GM10266 (cell line): Measurements from ENCODE around the gene LIPA.
"Not testable (repeated sequence)": the region's sequence is repeated elsewhere in the genome, so short reads cannot be mapped to it uniquely, and the experiment has no call there.

Experiments
- DNase-seq: peaks from one replicate; pipeline ENCODE4 v3.0.0; 2012; ENCODE audit errors: extremely low spot score
- TF ChIP-seq, protein P1 (sequence below): IDR thresholded peaks from 2 replicates; pipeline ENCODE4 v1.5.1; 2012; ENCODE audit warnings: mild to moderate bottlenecking, low read depth; ENCODE audit not compliant: control insufficient read depth, insufficient read depth; ENCODE audit errors: missing control alignments

LIPA gene

DNA sequence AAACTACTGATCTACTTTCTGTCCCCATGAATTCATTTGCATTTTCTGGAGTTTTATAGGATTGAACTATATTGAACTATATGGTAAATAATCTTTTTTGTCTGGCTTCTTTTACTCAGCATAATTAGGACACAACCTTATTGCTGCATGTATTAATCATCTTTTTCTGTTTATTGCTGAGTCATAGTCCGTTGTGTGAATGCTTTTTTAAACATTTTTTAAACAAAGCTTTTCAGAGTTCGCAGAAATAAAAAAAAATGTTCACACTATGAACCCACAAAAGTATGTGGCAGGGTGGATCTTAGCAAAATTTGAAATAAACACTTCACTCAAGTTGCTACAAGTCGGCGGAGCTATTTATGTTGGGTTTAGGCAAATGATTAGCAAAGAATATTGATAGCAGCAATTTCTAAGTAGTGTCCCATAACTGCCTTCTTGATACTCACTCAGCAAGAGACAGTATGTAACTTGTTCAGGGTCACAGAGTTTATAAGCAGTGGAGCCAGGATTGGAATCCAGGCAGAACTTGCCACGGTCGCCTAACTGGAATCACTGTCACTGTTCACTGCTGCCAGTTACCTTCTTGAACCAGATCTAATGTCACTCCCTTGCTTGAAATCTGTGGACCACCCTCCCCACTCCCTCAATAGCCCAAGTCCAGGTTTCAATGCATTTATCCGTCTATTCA is 50.1 kb downstream of the LIPA start:
- no peak for DNase-seq
- TF ChIP-seq, protein P1, sequence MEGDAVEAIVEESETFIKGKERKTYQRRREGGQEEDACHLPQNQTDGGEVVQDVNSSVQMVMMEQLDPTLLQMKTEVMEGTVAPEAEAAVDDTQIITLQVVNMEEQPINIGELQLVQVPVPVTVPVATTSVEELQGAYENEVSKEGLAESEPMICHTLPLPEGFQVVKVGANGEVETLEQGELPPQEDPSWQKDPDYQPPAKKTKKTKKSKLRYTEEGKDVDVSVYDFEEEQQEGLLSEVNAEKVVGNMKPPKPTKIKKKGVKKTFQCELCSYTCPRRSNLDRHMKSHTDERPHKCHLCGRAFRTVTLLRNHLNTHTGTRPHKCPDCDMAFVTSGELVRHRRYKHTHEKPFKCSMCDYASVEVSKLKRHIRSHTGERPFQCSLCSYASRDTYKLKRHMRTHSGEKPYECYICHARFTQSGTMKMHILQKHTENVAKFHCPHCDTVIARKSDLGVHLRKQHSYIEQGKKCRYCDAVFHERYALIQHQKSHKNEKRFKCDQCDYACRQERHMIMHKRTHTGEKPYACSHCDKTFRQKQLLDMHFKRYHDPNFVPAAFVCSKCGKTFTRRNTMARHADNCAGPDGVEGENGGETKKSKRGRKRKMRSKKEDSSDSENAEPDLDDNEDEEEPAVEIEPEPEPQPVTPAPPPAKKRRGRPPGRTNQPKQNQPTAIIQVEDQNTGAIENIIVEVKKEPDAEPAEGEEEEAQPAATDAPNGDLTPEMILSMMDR, result no peak

DNA sequence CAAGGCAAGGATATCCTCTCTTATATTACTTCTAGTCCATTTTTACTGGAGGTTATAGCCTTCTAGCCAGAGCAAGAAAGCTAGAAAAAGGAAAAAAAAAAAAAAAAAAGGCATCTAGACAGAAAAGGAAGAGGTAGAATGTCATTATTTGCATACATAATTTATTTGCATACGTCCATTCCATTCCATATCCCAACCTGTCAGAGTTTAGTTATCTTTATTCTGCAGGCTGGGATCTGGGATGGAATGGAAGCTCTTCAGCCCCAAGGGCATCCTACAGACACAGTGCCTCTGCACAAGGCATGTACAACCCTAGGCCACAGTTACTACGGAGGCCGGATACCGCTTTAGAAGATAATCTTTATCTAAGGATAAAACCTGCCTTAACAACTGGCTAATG is 54.1 kb downstream of the LIPA start:
- TF ChIP-seq, protein P1, result no peak

DNA sequence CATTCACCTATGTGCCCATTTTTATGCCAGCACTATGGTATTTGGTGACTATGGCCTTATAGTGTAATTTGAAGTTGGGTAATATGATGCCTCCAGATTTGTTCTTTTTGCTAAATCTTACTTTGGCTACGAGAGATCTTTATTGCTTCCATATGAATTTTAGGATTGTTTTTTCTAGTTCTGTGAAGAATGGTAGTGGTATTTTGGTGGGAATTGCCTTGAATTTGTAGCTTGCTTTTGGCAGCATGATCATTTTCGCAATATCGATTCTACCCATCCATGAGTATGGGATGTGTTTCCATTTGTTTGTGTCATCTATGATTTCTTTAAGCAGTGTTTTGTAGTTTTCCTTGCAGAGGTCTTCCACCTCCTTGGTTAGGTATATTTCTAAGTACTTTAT is 60.3 kb downstream of the LIPA start:
- DNase-seq, result not testable (repeated sequence)

More for the DNA sequence above, 54.1 kb downstream of the LIPA start:
- DNase-seq, result no peak

DNA sequence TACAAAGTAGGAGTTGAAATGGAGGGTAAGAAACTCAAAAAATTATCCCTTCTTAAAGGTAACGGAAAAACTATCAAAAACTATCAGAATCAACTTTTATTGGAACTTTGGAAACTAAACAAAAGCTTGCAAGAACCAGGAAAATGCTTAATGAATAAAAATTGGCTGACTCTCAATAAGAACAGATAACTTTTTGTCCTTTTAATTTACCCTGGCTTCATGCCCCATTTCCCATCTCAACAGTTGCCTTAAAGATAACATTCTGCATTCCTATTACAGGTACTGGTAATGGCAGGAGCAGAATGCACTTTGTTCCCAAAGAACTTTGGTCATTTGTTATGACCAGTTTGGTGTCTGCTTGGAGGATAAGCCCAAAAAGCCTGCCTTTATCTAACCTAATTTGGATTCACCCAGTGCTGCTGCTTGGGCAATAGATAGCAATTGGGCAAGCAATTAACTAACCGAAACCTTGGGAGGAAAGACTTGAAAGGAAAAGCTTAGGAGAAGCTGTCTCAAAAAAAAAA is 62.3 kb downstream of the LIPA start:
- no peak for DNase-seq
- TF ChIP-seq, protein P1, result no peak

DNA sequence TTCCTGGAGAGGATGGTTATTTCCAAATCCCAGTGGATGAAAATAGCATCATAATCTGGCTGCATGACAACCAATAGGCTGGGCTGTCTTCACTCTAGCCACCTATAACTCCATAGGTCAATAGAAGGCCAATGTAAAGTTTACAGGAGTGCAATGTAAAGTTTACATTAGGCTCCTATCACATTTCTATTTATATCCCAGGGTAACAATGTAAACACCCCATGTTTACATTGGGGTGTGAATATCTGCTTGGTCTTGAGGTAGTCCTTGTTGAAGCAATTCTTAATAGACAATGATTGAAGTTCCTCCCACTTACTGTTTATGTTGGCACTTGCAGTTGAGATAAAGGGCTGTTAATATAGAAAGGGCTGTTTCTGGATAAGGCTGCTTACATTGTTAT is 65.9 kb downstream of the LIPA start:
- no peak for DNase-seq
- TF ChIP-seq, protein P1, result no peak

DNA sequence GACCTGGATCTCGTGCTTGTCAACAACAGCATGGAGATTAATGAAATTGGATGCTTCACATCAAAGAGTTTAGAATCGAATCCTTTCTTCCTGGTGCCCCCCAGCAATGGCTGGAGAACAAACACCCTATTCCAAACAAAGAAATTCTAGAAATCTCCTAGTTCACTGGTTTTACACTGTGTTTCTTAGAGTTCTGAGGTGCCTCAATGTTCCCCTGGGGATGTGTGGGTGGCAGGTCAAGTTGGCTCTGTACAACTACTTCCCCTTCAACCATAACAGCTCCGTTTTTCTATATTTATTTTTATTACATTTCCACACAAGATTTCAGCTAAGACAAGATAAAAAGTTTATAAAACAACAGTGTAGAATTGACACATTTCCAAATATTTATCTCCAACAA is 66.9 kb downstream of the LIPA start:
- TF ChIP-seq, protein P1, result no peak
- no peak for DNase-seq

DNA sequence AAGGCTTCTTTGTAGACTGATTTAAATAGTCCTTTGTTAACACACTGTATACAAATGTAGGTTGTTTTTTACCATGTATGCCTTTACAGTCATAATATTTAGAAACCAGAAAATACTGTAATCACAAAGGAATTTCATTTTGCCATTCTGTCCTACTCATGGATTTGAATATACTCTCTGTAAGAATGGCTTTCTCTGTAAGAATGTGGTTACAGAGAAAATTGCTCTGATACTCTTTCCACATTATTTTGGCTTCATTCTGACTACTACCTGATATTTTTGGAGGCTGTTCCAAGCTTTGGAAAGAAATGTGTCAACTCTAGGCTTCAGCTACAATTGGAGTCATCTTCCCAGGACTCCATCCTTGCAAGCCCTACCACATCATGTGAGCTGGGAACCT is 68.0 kb downstream of the LIPA start:
- no peak for DNase-seq

More for the DNA sequence above, 68.0 kb downstream of the LIPA start:
- TF ChIP-seq, protein P1, result no peak
